Hepatocyte (in vitro differentiated cells): Measurements from ENCODE around the gene DUSP10. TPM values are rescaled to one million over a fixed set of nuclear protein-coding genes. Genes with fewer than 3 reads are reported as not detected.

Experiments used
- DNase-seq: peaks from one replicate; pipeline ENCODE4 v3.0.0-alpha.2; 2016; ENCODE audit warnings: low spot score
- H2AFZ ChIP-seq: fragments of 200-600 bp; sonication (generic); 2 replicates; pipeline ENCODE4 v1.6.0; 2016; ENCODE audit warnings: antibody characterized with exemption, mild to moderate bottlenecking
- H3K27ac ChIP-seq: fragments of 200-600 bp; sonication (generic); 2 replicates; pipeline ENCODE4 v1.5.1; 2016; ENCODE audit warnings: mild to moderate bottlenecking
- H3K27me3 ChIP-seq: fragments of 200-600 bp; sonication (generic); 2 replicates; pipeline ENCODE4 v1.6.1; 2016
- H3K36me3 ChIP-seq: fragments of 200-600 bp; sonication (generic); replicated peaks from 2 replicates; pipeline ENCODE4 v1.5.1; 2016; ENCODE audit warnings: low read depth; ENCODE audit not compliant: insufficient read depth
- H3K4me1 ChIP-seq: fragments of 200-600 bp; sonication (generic); 2 replicates; pipeline ENCODE4 v1.5.1; 2016; ENCODE audit warnings: mild to moderate bottlenecking, moderate library complexity; ENCODE audit not compliant: insufficient read depth
- H3K4me2 ChIP-seq: fragments of 200-600 bp; sonication (generic); 2 replicates; pipeline ENCODE4 v1.6.0; 2016
- H3K4me3 ChIP-seq: fragments of 200-600 bp; sonication (generic); 2 replicates; pipeline ENCODE4 v1.5.1; 2016; ENCODE audit warnings: mild to moderate bottlenecking
- H3K79me2 ChIP-seq: fragments of 200-600 bp; sonication (generic); 2 replicates; pipeline ENCODE4 v1.6.0; 2017; ENCODE audit warnings: mild to moderate bottlenecking
- H3K9me2 ChIP-seq: fragments of 200-600 bp; sonication (generic); replicated peaks from 2 replicates; pipeline ENCODE4 v1.6.0; 2017; ENCODE audit warnings: mild to moderate bottlenecking; ENCODE audit not compliant: insufficient read depth
- H3K9me3 ChIP-seq: fragments of 200-600 bp; sonication (generic); 2 replicates; pipeline ENCODE4 v1.5.1; 2016; ENCODE audit warnings: low read depth, mild to moderate bottlenecking
- H4K20me1 ChIP-seq: fragments of 200-600 bp; sonication (generic); 2 replicates; pipeline ENCODE4 v1.6.0; 2016; ENCODE audit warnings: mild to moderate bottlenecking; ENCODE audit not compliant: insufficient read depth, poor library complexity, severe bottlenecking
- EZH2 ChIP-seq: fragments of 200-600 bp; sonication (generic); IDR thresholded peaks from 2 replicates; pipeline ENCODE4 v1.6.1; 2016; ENCODE audit warnings: antibody characterized with exemption, mild to moderate bottlenecking, borderline replicate concordance
- EZH2phosphoT487 ChIP-seq: fragments of 200-600 bp; sonication (generic); IDR thresholded peaks from one replicate; pipeline ENCODE4 v1.6.1; 2018; ENCODE audit warnings: antibody characterized with exemption, mild to moderate bottlenecking, low read depth, moderate library complexity; ENCODE audit not compliant: unreplicated experiment, severe bottlenecking
- WGBS: methylation state at CpG from one replicate; pipeline ENCODE4 v1.1.6; 2016; ENCODE audit warnings: low lambda C conversion rate; ENCODE audit errors: missing lambda C conversion rate; 5-methylcytosine and 5-hydroxymethylcytosine counted together
- polyA plus RNA-seq: library from polyadenylated mRNA; unstranded; fragments of >200 nt; fragmentation: Nextera tagmentation; extraction: Ambion mirVana; gene quantifications from 2 replicates; pipeline ENCODE4 v1.2.1, GENCODE V29; 2016
- total RNA-seq: library from RNA; depleted of rRNA; stranded (reverse); fragments of >200 nt; gene quantifications from 2 replicates; pipeline ENCODE4 v1.2.3, GENCODE V29; 2014
- TF ChIP-seq, protein P1 (sequence below): fragments of 200-600 bp; sonication (generic); IDR thresholded peaks from 2 replicates; pipeline ENCODE4 v1.5.1; 2016; ENCODE audit warnings: antibody characterized with exemption, mild to moderate bottlenecking; ENCODE audit not compliant: poor library complexity

Gene DUSP10
- total and polyA plus RNA-seq, 2 experiments from 2014 or later = 13.1 to 17.6 TPM

DNA sequence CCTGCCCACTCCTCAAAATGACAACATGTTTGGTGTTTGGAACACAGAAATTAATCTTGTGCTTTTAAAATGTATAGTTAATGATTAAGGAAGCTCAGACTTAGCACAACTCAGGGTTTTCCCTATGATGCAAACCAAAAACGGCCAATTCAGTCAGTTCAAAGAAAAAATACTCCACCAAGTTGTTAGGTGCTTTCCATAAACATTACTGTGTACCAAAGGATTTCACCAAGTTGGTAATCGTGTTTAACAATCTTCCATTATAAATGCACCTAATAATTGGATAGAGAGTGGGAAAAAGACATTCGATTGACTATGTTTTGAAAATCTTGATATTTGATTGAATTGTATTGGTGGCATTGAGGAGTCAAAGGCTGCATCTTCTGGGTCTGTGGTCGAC is 33.3 kb upstream of the DUSP10 start:
- Histone ChIP-seq H3K27me3 (peaks cover 24% of the 10 kb centered on the region), H3K4me3 (no peak overlapping the region), H3K9me2 (no peaks in the 10 kb centered on the region), H3K4me2 (no peak overlapping the region), H2AFZ (no peak overlapping the region), H3K27ac (no peak overlapping the region), H3K4me1 (no peaks in the 10 kb centered on the region), H3K9me3 (no peaks in the 10 kb centered on the region), H4K20me1 (no peaks in the 10 kb centered on the region), H3K36me3 (no peaks in the 10 kb centered on the region), H3K79me2 (no peaks in the 10 kb centered on the region)
- no peak for DNase-seq
- 87% methylated on average over 4 of the region's 4 CpGs for whole genome bisulfite sequencing
- TF ChIP-seq EZH2phosphoT487 (no peak), EZH2 (no peak)
- TF ChIP-seq, protein P1, sequence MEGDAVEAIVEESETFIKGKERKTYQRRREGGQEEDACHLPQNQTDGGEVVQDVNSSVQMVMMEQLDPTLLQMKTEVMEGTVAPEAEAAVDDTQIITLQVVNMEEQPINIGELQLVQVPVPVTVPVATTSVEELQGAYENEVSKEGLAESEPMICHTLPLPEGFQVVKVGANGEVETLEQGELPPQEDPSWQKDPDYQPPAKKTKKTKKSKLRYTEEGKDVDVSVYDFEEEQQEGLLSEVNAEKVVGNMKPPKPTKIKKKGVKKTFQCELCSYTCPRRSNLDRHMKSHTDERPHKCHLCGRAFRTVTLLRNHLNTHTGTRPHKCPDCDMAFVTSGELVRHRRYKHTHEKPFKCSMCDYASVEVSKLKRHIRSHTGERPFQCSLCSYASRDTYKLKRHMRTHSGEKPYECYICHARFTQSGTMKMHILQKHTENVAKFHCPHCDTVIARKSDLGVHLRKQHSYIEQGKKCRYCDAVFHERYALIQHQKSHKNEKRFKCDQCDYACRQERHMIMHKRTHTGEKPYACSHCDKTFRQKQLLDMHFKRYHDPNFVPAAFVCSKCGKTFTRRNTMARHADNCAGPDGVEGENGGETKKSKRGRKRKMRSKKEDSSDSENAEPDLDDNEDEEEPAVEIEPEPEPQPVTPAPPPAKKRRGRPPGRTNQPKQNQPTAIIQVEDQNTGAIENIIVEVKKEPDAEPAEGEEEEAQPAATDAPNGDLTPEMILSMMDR = no peak

DNA sequence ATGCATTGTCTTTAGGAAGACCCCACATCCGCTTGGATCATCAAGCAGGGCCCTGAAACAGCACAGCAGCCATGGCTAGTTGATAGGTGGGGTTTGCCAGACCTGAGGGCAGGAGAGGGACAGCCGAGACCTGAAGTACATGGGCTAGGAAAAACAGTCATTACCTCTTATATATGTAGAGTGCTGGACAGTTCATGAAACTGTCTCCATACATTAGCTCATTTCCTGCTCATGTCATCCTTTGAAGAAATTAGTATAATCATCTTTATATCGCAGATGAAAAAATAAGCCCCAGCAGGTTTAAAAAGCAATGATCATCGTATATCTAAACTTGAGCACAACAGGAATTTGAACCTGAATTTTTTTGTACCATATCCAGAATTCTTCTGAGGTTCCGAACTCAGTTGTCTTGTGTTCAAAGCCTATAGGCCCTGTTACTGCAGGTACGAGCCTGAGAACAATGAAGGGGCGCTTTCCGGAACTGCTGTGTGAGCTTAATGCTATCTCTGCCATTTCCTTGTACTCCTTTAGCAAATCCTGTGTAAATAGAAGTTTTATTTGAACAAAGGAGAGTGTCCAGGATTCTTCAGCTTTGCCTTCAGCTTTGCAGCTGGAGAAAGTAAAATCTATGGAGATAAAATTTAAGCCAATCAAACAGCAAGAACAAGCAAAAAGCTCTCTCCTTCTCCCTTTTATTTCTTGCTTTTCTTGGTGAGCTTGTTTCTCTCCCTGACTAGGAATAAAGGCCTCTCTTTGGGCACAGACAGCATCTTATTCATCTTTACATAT is 32.4 kb upstream of the DUSP10 start:
- no peaks in the 10 kb centered on the region for H3K36me3 ChIP-seq
- no peak for TF ChIP-seq EZH2
- TF ChIP-seq EZH2phosphoT487 = peak; percentile 100
- TF ChIP-seq, protein P1 = no peak
- H3K27ac ChIP-seq = no peak overlapping the region

DNA sequence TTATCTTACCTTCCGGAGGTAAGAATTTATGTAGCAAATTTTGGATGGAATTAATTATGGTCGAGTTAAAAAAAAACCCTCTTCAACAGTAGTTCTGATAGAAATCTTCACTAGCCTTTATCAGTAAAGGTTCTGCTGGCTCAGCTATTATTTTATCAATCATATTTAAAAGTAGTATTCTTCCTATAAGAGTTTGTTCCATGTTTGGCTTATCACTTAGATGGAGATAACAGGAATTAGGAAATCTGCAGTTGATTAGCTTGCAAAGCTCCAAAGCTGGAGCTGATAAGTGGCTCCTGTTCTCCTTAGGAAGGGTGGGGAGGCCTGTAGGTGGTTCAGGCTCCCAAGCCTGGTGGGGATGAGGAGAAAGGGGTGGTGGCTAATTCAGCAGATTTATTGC is 31.5 kb upstream of the DUSP10 start:
- Histone ChIP-seq H4K20me1 (no peaks in the 10 kb centered on the region), H3K4me2 (no peak overlapping the region), H3K79me2 (no peaks in the 10 kb centered on the region), H3K9me3 (no peaks in the 10 kb centered on the region), H3K9me2 (no peaks in the 10 kb centered on the region), H3K36me3 (no peaks in the 10 kb centered on the region), H3K27me3 (peaks cover 24% of the 10 kb centered on the region), H3K4me1 (no peaks in the 10 kb centered on the region), H3K27ac (no peak overlapping the region), H3K4me3 (no peak overlapping the region), H2AFZ (no peak overlapping the region)
- no peak for TF ChIP-seq EZH2
- TF ChIP-seq EZH2phosphoT487 = no peak
- TF ChIP-seq, protein P1 = no peak
- WGBS = 53% methylated on average over 2 of the region's 2 CpGs
- DNase-seq = no peak

More for the DNA sequence above, 32.4 kb upstream of the DUSP10 start:
- no peaks in the 10 kb centered on the region for H3K79me2 ChIP-seq
- peak; percentile 12 for DNase-seq
- H3K9me2 ChIP-seq = no peaks in the 10 kb centered on the region
- no peaks in the 10 kb centered on the region for H4K20me1 ChIP-seq
- peak overlapping the region; percentile 69 for H2AFZ ChIP-seq
- no peaks in the 10 kb centered on the region for H3K4me1 ChIP-seq
- H3K4me3 ChIP-seq = no peak overlapping the region
- H3K9me3 ChIP-seq = no peaks in the 10 kb centered on the region
- H3K27me3 ChIP-seq = peaks cover 24% of the 10 kb centered on the region
- H3K4me2 ChIP-seq = no peak overlapping the region
- WGBS = 74% methylated on average over 8 of the region's 8 CpGs
